Natural killer cell treated with Interleukin-12 subunit alpha and Interleukin-12 subunit beta and Interleukin-15 and Interleukin-18, amount 100 ng/mL, for 72 hours (primary cell): Measurements from ENCODE around the gene DPYD. TPM values are rescaled to one million over a fixed set of nuclear protein-coding genes. Genes with fewer than 3 reads are reported as not detected.

Source experiments
- ATAC-seq, 2 donors: fragments of 150-1000 bp; cut with Tn5 transposase in 1 of 2; sonication (Bioruptor Pico), chemical (Tn5 transposase) in 1 of 2; 2 replicates each; pipeline ENCODE4 v1.10.0; 2021
- DNase-seq: peaks from one replicate; pipeline ENCODE4 v3.0.0; 2022; ENCODE audit warnings: low spot score
- H3K27ac Mint-ChIP-seq, 2 donors: 1 replicate in 1 of 2; 2 replicates in 1 of 2; pipeline ENCODE4 v1.8.0; 2022; ENCODE audit warnings: mixed read lengths in 2 of 2, mild to moderate bottlenecking in 1 of 2, moderate library complexity in 1 of 2
- H3K27me3 Mint-ChIP-seq, 2 donors: 1 replicate in 1 of 2; 2 replicates in 1 of 2; pipeline ENCODE4 v1.8.0; 2022; ENCODE audit warnings: mixed read lengths in 2 of 2
- H3K36me3 Mint-ChIP-seq: one replicate; pipeline ENCODE4 v1.8.0; 2022; ENCODE audit warnings: mixed read lengths
- H3K4me1 Mint-ChIP-seq, 2 donors: 1 replicate in 1 of 2; 2 replicates in 1 of 2; pipeline ENCODE4 v1.8.0; 2022; ENCODE audit warnings: low read depth in 2 of 2, mixed read lengths in 2 of 2, mild to moderate bottlenecking in 1 of 2
- H3K4me3 Mint-ChIP-seq: one replicate; pipeline ENCODE4 v1.8.0; 2022; ENCODE audit warnings: mixed read lengths
- H3K9me3 Mint-ChIP-seq: 2 replicates; pipeline ENCODE4 v1.8.0; 2022; ENCODE audit warnings: mixed read lengths
- total RNA-seq, 2 donors: library from RNA; stranded (reverse); gene quantifications; one replicate each; pipeline ENCODE4 v1.2.3, GENCODE V29; 2022

The DPYD gene
- total RNA-seq, 2 donors from 2014 or later = 33.9 to 34.8 TPM

DNA sequence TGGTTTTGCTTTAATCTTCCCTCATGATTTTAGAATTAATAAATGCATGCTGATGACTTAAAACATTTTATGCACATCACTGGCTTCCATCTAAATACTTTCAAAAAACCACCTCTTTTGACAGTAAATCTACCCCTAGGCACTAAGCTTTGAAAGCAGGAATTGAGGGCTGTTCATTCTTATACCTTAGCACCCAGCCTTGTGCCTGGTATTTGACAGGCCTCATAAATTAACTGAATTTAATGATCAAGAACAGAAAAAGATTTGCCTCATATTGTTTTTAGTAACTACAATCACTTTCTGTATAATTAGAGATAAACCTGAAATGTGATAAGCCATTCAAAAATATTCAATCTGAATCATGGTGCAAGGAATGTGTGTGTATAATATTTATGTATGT, 108.8 kb downstream of the DPYD start:
- H3K4me1 Mint-ChIP-seq = peaks cover 0 to 9% of the 10 kb centered on the region in 2 donors
- H3K9me3 Mint-ChIP-seq = no peaks in the 10 kb centered on the region
- no peak for DNase-seq
- H3K27ac Mint-ChIP-seq = no peak overlapping the region
- H3K4me3 Mint-ChIP-seq = no peak overlapping the region
- ATAC-seq = no peak
- peaks cover 6% of the 10 kb centered on the region for H3K36me3 Mint-ChIP-seq
- no peaks in the 10 kb centered on the region for H3K27me3 Mint-ChIP-seq

DNA sequence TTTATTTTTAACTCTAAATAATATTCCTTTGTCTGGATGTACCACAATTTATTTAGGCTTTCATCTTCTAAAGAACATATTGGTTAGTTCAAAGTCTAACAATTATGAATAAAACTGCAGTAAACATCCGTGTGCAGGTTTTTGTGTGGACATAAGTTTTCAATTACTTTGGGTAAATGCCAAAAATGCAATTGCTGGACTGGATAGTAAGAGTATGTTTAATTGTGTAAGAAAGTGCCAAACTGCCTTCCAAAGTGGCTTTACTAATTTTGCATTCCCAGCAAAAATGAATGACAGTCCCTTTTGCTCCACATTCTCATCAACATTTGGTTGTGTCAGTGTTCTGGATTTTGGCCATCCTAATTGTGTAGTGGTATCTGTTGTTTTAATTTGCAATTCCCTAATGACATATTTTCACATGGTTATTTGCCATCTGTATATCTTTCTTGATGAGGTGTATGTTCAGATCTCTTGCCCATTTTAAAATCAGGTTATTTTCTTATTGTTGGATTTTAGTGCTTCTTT, 113.8 kb downstream of the DPYD start:
- no peaks in the 10 kb centered on the region for H3K9me3 Mint-ChIP-seq
- H3K4me1 Mint-ChIP-seq = peaks cover 0 to 5% of the 10 kb centered on the region in 2 donors
- H3K27me3 Mint-ChIP-seq = no peaks in the 10 kb centered on the region
- DNase-seq (no peak), ATAC-seq (no peak)
- no peak overlapping the region for H3K4me3 Mint-ChIP-seq
- no peak overlapping the region for H3K27ac Mint-ChIP-seq
- H3K36me3 Mint-ChIP-seq = peaks cover 6% of the 10 kb centered on the region

DNA sequence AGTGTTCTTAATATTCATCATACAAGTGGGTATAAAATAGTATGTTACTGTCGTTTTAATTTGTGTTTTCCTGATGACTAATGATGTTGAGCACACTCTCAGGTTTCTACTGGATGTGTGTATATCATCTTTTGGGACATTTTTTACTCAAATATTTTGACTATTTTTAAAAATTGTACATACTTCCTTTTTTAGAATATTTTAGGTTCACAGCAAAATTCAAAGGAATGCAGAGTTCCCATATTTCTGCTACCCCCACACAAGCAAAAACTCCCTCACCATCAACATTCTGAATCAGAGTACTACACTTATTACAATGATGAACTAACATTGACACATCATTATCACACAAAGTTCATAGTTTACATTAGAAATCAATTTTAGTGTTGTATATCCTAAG, 114.5 kb downstream of the DPYD start:
- no peak overlapping the region for H3K27ac Mint-ChIP-seq
- DNase-seq = no peak
- H3K4me1 Mint-ChIP-seq = peaks cover 0 to 5% of the 10 kb centered on the region in 2 donors
- H3K36me3 Mint-ChIP-seq = peaks cover 6% of the 10 kb centered on the region
- H3K9me3 Mint-ChIP-seq = no peaks in the 10 kb centered on the region
- no peak overlapping the region for H3K4me3 Mint-ChIP-seq
- ATAC-seq = no peak
- no peaks in the 10 kb centered on the region for H3K27me3 Mint-ChIP-seq

DNA sequence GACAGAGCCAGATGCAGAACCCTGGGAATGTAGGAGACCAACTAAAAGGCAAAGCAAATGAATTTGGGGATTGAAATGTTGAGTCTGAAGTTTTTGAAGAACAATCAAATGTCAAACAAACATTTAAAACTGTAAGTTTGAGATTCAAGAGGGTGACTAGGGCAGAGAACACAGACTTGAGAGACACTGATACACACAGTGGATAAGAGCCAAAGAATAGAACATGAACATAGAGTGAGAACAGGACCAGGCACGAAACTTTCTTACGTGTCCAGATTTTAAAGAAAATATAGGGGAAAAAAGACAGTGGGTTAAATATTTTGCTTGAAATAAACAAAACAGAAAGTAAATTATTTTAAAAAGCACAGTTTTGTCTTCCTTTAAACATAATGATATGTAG, 115.7 kb downstream of the DPYD start:
- ATAC-seq = no peak
- Mint-ChIP-seq H3K4me1 (peaks cover 0 to 10% of the 10 kb centered on the region in 2 donors), H3K9me3 (no peaks in the 10 kb centered on the region), H3K27me3 (no peaks in the 10 kb centered on the region), H3K36me3 (peaks cover 6% of the 10 kb centered on the region), H3K4me3 (no peak overlapping the region), H3K27ac (no peak overlapping the region)
- no peak for DNase-seq

DNA sequence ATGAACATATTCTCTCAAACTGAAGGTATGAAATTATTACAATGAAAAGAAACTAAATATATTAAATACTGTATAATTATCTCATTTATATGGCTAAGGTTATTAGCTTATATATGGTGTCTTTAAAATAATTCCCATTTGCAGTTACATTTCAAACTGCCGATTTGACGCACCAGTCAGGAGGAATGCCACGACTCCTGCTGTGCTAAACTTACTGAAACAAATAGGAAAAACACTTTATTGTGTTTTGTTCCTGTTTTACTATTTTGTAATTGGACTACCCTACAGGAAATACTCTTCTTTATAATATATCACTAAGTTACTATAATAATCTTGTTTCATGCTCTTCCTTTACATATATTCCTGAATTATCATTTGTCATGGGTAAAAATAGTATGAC, 117.8 kb downstream of the DPYD start:
- H3K36me3 Mint-ChIP-seq = no peaks in the 10 kb centered on the region
- H3K9me3 Mint-ChIP-seq = no peaks in the 10 kb centered on the region
- no peak overlapping the region for H3K27ac Mint-ChIP-seq
- no peaks in the 10 kb centered on the region for H3K27me3 Mint-ChIP-seq
- no peak for DNase-seq
- H3K4me3 Mint-ChIP-seq = no peak overlapping the region
- ATAC-seq = no peak
- H3K4me1 Mint-ChIP-seq = peaks cover 0 to 10% of the 10 kb centered on the region in 2 donors

DNA sequence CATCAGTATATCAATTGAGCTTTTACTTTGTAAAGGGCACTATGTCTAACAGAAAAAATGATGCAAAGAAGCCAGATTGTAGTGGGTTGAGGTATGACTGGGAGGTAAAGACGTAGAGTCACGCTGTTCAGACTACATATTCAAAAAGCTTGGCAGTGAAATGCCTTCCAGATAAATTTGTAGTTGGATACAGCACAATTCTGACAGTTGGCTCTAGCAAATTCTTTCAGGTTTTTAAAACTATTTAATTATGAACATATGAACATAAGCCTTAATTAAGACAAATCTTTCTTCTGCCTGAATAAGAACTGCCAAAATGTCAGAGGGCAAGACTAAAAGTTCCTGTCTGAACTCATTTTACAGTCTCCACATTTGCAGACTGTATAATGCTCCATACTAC, 118.8 kb downstream of the DPYD start:
- H3K9me3 Mint-ChIP-seq = no peaks in the 10 kb centered on the region
- no peaks in the 10 kb centered on the region for H3K27me3 Mint-ChIP-seq
- no peak for ATAC-seq
- no peak for DNase-seq
- H3K27ac Mint-ChIP-seq = no peak overlapping the region
- peaks cover 0 to 10% of the 10 kb centered on the region in 2 donors for H3K4me1 Mint-ChIP-seq
- H3K36me3 Mint-ChIP-seq = no peaks in the 10 kb centered on the region
- no peak overlapping the region for H3K4me3 Mint-ChIP-seq

DNA sequence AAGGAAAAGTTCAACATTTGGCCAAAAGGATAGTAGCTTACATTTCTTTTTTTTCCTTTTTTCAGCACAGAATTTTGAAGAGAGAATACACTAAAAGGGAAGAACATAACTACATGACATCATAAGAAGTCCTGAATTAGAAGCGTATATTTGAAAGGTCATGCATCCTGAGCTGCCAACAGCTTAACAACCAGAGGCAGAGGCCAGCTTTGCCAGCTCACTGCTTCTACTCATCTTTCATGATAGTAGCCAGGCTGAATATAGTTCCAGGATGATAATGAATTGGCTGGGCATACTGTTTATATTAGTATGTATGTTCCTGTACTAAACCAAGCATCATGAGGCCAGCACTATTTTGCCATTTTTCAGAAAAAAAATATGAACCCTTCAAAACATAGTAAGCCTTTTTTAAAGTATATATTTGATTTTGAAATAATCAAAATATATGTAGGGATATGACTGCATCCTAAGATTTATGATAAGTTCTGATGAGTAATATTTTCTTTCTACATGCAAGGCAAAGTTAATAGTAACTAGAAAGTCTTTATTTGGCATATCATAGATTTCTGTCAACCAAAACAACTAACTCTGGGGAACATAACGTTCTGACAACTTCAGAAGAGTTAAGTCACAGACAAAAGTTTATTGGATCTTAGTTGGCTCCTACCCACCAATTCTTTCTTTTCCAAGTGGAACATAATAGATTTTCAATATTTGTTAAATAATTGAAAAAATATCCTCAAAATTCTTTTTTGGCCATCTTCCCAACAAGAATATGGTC, 123.2 kb downstream of the DPYD start:
- Mint-ChIP-seq H3K27ac (no peak overlapping the region), H3K9me3 (no peaks in the 10 kb centered on the region), H3K36me3 (no peaks in the 10 kb centered on the region), H3K4me1 (peaks cover 0 to 6% of the 10 kb centered on the region in 2 donors), H3K27me3 (no peaks in the 10 kb centered on the region), H3K4me3 (no peak overlapping the region)
- DNase-seq (no peak), ATAC-seq (no peak)

DNA sequence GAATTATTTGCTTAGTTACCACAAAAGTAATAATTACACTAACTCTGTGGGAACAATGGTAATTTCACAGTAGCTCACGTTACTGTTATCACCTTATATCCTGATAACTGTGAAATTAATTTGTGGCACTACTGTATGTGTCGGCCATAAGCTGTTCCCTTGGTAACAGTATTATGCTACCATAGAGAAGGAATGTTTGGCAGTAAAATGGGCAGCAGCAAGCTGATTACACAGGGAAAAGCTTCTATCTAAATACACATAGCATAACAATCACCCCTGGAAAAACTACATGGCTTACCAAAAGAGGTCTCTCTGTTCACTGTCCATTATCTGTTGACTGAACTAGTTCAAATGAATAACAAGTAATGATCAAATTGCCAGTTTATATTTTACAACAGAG, 124.1 kb downstream of the DPYD start:
- Mint-ChIP-seq H3K36me3 (no peaks in the 10 kb centered on the region), H3K27me3 (no peaks in the 10 kb centered on the region), H3K4me1 (peaks cover 0 to 8% of the 10 kb centered on the region in 2 donors), H3K9me3 (no peaks in the 10 kb centered on the region), H3K4me3 (no peak overlapping the region), H3K27ac (no peak overlapping the region)
- no peak for ATAC-seq
- no peak for DNase-seq

DNA sequence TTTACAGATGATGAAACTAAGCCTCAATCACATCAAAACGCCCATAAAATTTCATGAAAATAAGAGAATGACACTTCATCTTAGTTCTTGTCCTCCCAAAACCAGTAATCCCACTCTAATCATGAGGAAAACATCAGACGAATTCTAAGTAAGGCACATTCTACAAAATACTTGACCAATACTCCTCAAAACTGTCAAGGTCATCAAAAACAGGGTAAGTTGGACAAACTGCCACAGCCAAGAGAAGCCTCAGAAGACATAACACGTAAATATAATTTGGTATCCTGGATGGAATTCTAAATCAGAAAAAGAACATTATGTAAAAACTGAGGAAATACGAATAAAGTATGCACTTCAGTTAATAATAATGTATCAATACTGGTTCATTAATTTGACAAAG, 128.2 kb downstream of the DPYD start:
- H3K9me3 Mint-ChIP-seq = no peaks in the 10 kb centered on the region
- peaks cover 21 to 24% of the 10 kb centered on the region in 2 donors for H3K4me1 Mint-ChIP-seq

DNA sequence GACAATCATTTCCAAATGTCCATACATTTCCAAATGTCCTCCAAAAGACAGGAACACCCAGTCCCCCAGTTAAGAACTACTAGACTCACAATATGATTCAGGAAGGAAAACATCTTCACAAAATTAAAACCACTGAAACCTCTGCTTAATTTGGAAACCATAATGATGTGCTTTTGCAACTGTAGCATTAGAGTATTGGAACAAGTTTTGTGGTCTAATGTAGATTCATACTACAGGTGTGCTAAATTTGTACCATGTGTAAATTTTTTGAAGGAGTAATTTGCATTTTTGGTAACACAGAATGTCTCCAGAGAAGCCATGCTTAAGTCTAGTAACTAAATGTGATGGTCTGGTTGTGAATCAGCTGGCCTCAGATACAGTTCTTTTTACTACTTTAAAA, 129.6 kb downstream of the DPYD start:
- no peaks in the 10 kb centered on the region for H3K27me3 Mint-ChIP-seq
- DNase-seq (no peak), ATAC-seq (no peak)
- H3K27ac Mint-ChIP-seq = no peak overlapping the region
- peaks cover 21 to 24% of the 10 kb centered on the region in 2 donors for H3K4me1 Mint-ChIP-seq
- H3K4me3 Mint-ChIP-seq = peak overlapping the region; percentile 4
- no peaks in the 10 kb centered on the region for H3K9me3 Mint-ChIP-seq
- H3K36me3 Mint-ChIP-seq = no peaks in the 10 kb centered on the region

More for the DNA sequence above, 128.2 kb downstream of the DPYD start:
- no peak overlapping the region for H3K4me3 Mint-ChIP-seq
- no peak overlapping the region for H3K27ac Mint-ChIP-seq
- no peak for DNase-seq
- no peaks in the 10 kb centered on the region for H3K36me3 Mint-ChIP-seq
- ATAC-seq = no peak
- no peaks in the 10 kb centered on the region for H3K27me3 Mint-ChIP-seq

DNA sequence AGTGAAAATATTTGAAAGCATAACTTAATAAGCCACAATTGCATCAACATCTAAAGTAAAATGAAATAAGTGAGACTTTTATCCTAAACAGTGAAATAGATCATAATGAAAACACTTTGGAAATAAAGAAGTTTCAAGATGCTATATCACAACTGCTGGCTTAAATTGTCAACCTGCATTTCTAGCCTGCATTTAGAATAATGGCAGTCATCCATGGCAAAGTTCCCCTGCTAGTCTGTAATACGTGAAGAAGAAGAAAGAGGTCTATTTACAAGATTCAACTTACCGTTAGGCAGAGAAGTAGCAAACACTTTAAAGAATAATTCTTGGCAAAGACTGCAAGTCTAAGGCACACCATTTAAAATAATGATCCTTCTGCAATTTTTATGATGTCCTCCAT, 133.6 kb downstream of the DPYD start:
- Mint-ChIP-seq H3K9me3 (no peaks in the 10 kb centered on the region), H3K36me3 (no peaks in the 10 kb centered on the region), H3K4me3 (no peak overlapping the region), H3K27me3 (no peaks in the 10 kb centered on the region), H3K4me1 (peaks cover 23 to 26% of the 10 kb centered on the region in 2 donors), H3K27ac (no peak overlapping the region)
- DNase-seq (no peak), ATAC-seq (no peak)

DNA sequence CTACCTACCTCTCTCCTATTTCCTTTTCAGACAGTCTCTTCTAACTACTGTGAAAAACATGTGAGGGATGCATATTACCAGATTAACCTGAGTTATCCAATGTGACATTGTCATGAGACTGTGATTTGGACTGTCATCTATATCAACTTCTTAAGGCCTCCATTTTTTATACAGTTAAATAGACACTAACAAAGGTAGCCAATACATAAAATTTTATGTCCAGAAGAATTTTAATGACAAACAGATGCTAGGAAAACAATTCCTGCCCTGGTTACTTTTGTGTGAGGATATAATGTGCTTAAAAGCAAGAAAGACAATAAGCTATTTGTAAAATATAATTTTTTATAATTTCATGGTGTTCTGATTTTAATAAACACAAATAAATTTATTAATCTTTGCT, 136.2 kb downstream of the DPYD start:
- no peaks in the 10 kb centered on the region for H3K36me3 Mint-ChIP-seq
- ATAC-seq (no peak), DNase-seq (no peak)
- no peak overlapping the region for H3K27ac Mint-ChIP-seq
- no peaks in the 10 kb centered on the region for H3K27me3 Mint-ChIP-seq
- no peak overlapping the region for H3K4me3 Mint-ChIP-seq
- H3K4me1 Mint-ChIP-seq = peaks cover 17 to 18% of the 10 kb centered on the region in 2 donors
- no peaks in the 10 kb centered on the region for H3K9me3 Mint-ChIP-seq

DNA sequence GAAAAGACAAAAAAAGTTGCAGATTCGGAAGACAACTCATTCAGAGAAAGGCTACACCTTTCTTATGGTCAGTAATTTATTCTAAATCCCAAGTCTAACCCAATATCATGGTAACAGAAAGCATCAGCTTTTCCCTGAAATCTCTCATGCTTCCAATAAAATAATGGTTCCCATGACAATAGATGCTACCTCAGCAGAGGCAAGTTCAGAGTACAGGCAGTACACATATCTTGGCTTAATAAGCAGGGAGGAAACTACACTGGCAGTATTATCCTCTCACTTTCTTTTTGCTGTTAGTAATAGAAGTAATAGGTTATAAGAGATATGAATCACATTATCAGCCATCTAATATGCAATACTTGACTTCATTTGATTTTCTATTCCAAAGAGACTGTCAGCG, 137.1 kb downstream of the DPYD start:
- Mint-ChIP-seq H3K4me1 (peaks cover 11 to 14% of the 10 kb centered on the region in 2 donors), H3K36me3 (no peaks in the 10 kb centered on the region), H3K9me3 (no peaks in the 10 kb centered on the region), H3K27me3 (no peaks in the 10 kb centered on the region), H3K4me3 (no peak overlapping the region), H3K27ac (no peak overlapping the region)
- DNase-seq = no peak
- no peak for ATAC-seq

DNA sequence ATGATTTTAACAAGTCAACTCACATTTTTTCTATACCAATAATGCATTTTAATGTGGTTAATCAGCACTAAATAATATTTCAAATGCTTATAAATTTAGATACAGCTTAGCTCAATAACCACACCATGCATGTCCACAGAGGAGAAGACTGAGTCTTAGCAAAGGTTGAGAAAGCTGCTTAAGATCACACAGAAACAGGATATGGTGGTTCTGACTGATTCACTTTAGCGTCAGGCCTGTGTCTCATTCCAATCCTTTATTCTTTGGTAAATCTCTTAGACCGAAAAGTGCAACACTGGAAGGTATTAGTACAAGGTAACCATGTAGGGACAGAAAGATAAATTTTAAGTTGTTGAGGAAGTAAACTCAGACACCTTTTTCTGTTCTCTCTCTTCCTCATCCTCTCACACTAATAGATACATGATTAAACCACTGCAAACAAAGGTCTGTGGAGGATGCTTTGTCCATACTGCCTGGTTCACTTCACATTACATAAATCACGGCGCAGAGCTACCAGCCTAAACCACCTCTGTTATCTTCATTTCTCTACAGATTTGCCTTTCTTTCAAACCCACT, 139.0 kb downstream of the DPYD start:
- H3K27ac Mint-ChIP-seq = peak overlapping the region in 1 of 2 donors; percentile 54

More for the DNA sequence above, 139.0 kb downstream of the DPYD start:
- Mint-ChIP-seq H3K36me3 (no peaks in the 10 kb centered on the region), H3K4me3 (no peak overlapping the region), H3K9me3 (no peaks in the 10 kb centered on the region), H3K27me3 (no peaks in the 10 kb centered on the region), H3K4me1 (peaks cover 9 to 14% of the 10 kb centered on the region in 2 donors)
- no peak for DNase-seq
- ATAC-seq = peak in 1 of 2 donors; percentile 20
